ENCODE results near the gene ABHD16B. TPM values are rescaled to one million over a fixed set of nuclear protein-coding genes. Genes with fewer than 3 reads are reported as not detected.
"Not testable (repeated sequence)": the region's sequence is repeated elsewhere in the genome, so short reads cannot be mapped to it uniquely, and the experiment has no call there.

Gene ABHD16B
- total and polyA plus RNA-seq, 2 donors (not counting 1 experiment from before 2014, with no cell fraction given): not detected

DNA sequence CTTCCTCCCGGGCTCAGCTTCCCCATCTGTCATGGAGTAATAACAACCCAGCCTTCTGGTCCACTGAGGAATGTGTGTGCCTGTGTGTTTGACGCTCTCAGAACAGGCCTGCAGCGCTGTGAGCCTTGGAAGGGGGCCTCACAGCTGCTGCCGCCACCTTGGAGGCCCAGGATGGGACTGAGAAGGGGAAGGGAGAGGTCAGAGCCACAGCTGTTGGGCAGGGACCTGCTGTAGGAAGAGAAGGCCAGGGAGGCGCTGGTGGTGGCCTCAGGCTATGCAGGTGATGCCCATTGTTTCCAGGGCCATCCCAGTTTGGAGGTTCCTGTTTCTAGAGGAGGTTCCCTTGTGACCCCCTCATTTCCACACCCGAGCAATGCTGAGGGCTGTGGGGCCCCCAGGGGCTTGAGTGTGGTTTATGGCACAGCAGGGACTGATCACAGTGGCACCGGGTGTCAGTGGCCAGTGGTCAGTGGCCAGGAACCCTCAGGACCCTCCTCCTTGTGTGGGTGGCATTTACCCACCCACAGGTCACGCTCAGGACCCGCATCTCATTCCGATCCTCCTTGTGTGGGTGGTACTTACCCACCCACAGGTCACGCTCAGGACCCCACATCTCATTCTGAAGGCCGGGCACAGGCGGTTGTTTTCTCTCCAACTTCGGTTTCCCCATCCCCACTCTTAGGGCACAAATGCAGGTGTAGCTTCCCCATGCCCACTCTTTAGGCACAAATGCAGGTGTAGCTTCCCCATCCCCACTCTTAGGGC is 17.8 kb downstream of the ABHD16B start:
- Histone ChIP-seq H3K9ac (ENCODE audit: low read length) (no peak overlapping the region), H3K27ac (ENCODE audit: low read length in 2 of 2) (no peak overlapping the region), H4K20me1 (ENCODE audit: control insufficient read depth, insufficient read depth, low read length, poor library complexity, severe bottlenecking) (peaks cover 65% of the 10 kb centered on the region), H3K36me3 (replicated peaks in 1 of 2; ENCODE audit: control extremely low read depth in 1 of 2, control insufficient read depth in 1 of 2, extremely low read depth in 1 of 2, insufficient read depth in 2 of 2, low read length in 1 of 2) (peaks cover 8 to 51% of the 10 kb centered on the region in 2 experiments), H2AFZ (ENCODE audit: insufficient read depth, low read depth, low read length, poor library complexity, severe bottlenecking) (no peak overlapping the region), H3K9me3 (ENCODE audit: control extremely low read depth in 1 of 3, control insufficient read depth in 2 of 3, insufficient read depth in 1 of 3, low read length in 2 of 3) (no peaks in the 10 kb centered on the region), H3K27me3 (replicated peaks in 1 of 4; ENCODE audit: control extremely low read depth in 1 of 4, control insufficient read depth in 3 of 4, insufficient read depth in 4 of 4, low read length in 3 of 4) (no peaks in the 10 kb centered on the region), H3K79me2 (ENCODE audit: control insufficient read depth, insufficient read depth, low read length) (peaks cover 46% of the 10 kb centered on the region), H3K4me2 (replicated peaks; ENCODE audit: low read depth, low read length, poor library complexity, severe bottlenecking) (no peak overlapping the region), H3K4me1 (ENCODE audit: control insufficient read depth in 2 of 2, insufficient read depth in 2 of 2, low read length in 2 of 2) (no peaks in the 10 kb centered on the region), H3K4me3 (ENCODE audit: control extremely low read depth in 1 of 5, extremely low read depth in 1 of 5, insufficient read depth in 1 of 5, low read depth in 2 of 5, low read length in 4 of 5) (no peak overlapping the region)
- ATAC-seq (ENCODE audit: low read depth) (no peak), DNase-seq (no peak)
- Mint-ChIP-seq H3K27ac (no peak overlapping the region), H3K27me3 (no peaks in the 10 kb centered on the region), H3K4me3 (no peak overlapping the region), H3K9me3 (ENCODE audit: insufficient read depth) (no peaks in the 10 kb centered on the region), H3K4me1 (no peaks in the 10 kb centered on the region)
- 95% methylated on average over 12 of the region's 14 CpGs for WGBS (ENCODE audit: insufficient coverage)
- intact Hi-C loops (cut with micrococcal nuclease): no loop called here
- ChIA-PET CTCF (no interaction called here), POLR2A (no interaction called here)
- TF ChIP-seq EZH2 (IDR thresholded peaks at IDR 0.05; ENCODE audit: borderline replicate concordance, insufficient read depth, low read depth, low read length, poor library complexity, severe bottlenecking): no peak
- TF ChIP-seq, protein P1, sequence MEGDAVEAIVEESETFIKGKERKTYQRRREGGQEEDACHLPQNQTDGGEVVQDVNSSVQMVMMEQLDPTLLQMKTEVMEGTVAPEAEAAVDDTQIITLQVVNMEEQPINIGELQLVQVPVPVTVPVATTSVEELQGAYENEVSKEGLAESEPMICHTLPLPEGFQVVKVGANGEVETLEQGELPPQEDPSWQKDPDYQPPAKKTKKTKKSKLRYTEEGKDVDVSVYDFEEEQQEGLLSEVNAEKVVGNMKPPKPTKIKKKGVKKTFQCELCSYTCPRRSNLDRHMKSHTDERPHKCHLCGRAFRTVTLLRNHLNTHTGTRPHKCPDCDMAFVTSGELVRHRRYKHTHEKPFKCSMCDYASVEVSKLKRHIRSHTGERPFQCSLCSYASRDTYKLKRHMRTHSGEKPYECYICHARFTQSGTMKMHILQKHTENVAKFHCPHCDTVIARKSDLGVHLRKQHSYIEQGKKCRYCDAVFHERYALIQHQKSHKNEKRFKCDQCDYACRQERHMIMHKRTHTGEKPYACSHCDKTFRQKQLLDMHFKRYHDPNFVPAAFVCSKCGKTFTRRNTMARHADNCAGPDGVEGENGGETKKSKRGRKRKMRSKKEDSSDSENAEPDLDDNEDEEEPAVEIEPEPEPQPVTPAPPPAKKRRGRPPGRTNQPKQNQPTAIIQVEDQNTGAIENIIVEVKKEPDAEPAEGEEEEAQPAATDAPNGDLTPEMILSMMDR (IDR thresholded peaks at IDR 0.05): no peak

DNA sequence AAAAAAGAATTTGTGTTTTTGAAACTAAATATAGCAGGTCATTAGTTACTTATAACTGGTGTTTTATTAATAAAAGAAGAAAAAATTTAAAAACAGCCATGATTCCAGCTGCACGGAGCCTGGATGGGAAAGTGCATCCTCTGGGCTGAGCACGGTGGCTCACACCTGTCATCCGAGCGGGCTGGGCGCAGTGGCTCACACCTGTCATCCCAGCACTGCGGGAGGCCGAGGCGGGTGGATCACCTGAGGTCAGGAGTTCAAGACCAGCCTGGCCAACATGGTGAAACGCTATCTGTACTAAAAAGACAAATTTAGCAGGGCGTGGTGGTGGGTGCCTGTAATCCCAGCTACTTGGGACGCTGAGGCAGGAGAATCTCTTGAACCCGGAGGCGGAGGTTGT is 19.6 kb downstream of the ABHD16B start:
- intact Hi-C loops (cut with micrococcal nuclease); H3K27me3 ChIP-seq (replicated peaks in 1 of 4; ENCODE audit: control extremely low read depth in 1 of 4, control insufficient read depth in 3 of 4, insufficient read depth in 4 of 4, low read length in 3 of 4); ATAC-seq (ENCODE audit: low read depth); H3K4me3 Mint-ChIP-seq; H3K9me3 Mint-ChIP-seq (ENCODE audit: insufficient read depth); CTCF ChIA-PET; H3K4me3 ChIP-seq (ENCODE audit: control extremely low read depth in 1 of 5, extremely low read depth in 1 of 5, insufficient read depth in 1 of 5, low read depth in 2 of 5, low read length in 4 of 5); H2AFZ ChIP-seq (ENCODE audit: insufficient read depth, low read depth, low read length, poor library complexity, severe bottlenecking); H3K9me3 ChIP-seq (ENCODE audit: control extremely low read depth in 1 of 3, control insufficient read depth in 2 of 3, insufficient read depth in 1 of 3, low read length in 2 of 3); DNase-seq; H3K4me1 ChIP-seq (ENCODE audit: control insufficient read depth in 2 of 2, insufficient read depth in 2 of 2, low read length in 2 of 2); H3K27me3 Mint-ChIP-seq; H3K4me1 Mint-ChIP-seq; H3K4me2 ChIP-seq (replicated peaks; ENCODE audit: low read depth, low read length, poor library complexity, severe bottlenecking); H3K9ac ChIP-seq (ENCODE audit: low read length); H3K27ac Mint-ChIP-seq; H3K27ac ChIP-seq (ENCODE audit: low read length in 2 of 2); POLR2A ChIA-PET: not testable (repeated sequence)
- WGBS (ENCODE audit: insufficient coverage): 98% methylated on average over 13 of the region's 13 CpGs
- peaks cover 48% of the 10 kb centered on the region for H3K79me2 ChIP-seq (ENCODE audit: control insufficient read depth, insufficient read depth, low read length)
- H3K36me3 ChIP-seq (replicated peaks in 1 of 2; ENCODE audit: control extremely low read depth in 1 of 2, control insufficient read depth in 1 of 2, extremely low read depth in 1 of 2, insufficient read depth in 2 of 2, low read length in 1 of 2): peaks cover 10 to 47% of the 10 kb centered on the region in 2 experiments
- peaks cover 82% of the 10 kb centered on the region for H4K20me1 ChIP-seq (ENCODE audit: control insufficient read depth, insufficient read depth, low read length, poor library complexity, severe bottlenecking)
